GM18951 (cell line): ENCODE results near the gene SMIM26.

Experiments
- POLR2A ChIP-seq: IDR thresholded peaks from 4 replicates; pipeline ENCODE4 v1.6.1; 2011; ENCODE audit warnings: mild to moderate bottlenecking; ENCODE audit not compliant: insufficient read length, insufficient read depth; ENCODE audit errors: extremely low read depth
- in situ Hi-C: fragments of 300-500 bp; cut with MboI; formaldehyde crosslinking; loops from one replicate; pipeline ENCODE4 v1.12.0; 2022; ENCODE audit warnings: low sequenced_read_pairs, mixed read lengths, inconsistent platforms; ENCODE audit not compliant: unreplicated experiment

SMIM26 gene

DNA sequence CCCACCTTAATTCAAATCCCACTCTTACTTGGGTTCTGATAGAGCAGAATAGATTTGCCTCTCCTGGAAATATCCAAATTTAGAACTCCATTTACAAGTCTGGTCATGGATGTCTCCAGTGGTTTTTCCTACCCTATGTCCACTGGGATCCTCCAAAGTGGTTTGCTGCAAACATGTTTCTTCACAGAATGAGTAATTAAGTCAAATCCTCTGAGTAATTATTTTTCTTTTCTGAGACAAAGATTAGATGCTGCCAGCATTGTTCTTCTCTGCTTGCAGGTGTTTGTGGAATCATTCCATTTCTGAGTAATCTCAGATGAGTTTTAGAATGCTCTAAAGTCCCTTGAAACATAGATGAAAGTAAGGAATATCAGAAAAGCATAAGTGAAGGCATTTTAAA is 42.5 kb downstream of the SMIM26 start:
- no peak for TF ChIP-seq POLR2A
- in situ Hi-C loops, result no loop called here

- TF ChIP-seq POLR2A, result no peak
- in situ Hi-C loops, result no loop called here
These were observed 44.3 kb downstream of the SMIM26 start for GRCh38 chr20:18611492-18611891.

DNA sequence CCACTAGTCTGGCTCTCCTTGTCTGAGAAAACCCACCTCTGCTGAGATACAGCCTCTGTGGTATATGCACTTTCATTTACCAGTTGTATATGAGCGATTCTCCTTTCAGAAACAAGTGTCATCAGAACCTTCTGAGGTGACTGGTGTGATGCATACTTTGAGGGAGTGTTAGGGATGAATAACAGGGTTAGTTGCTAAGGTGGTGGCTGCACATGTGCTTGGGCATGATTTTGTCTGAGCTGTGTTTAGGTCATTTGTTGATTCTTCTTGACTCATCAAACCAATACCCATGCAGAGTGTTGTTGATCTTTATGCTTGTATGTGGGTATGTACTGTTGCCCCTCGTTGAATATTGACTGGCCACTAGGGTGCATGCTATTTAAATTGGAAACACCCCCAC is 46.3 kb downstream of the SMIM26 start:
- no peak for TF ChIP-seq POLR2A
- in situ Hi-C loops, result no loop called here

- TF ChIP-seq POLR2A, result no peak
- in situ Hi-C loops, result no loop called here
These were observed 47.0 kb downstream of the SMIM26 start for GRCh38 chr20:18614244-18614643.

DNA sequence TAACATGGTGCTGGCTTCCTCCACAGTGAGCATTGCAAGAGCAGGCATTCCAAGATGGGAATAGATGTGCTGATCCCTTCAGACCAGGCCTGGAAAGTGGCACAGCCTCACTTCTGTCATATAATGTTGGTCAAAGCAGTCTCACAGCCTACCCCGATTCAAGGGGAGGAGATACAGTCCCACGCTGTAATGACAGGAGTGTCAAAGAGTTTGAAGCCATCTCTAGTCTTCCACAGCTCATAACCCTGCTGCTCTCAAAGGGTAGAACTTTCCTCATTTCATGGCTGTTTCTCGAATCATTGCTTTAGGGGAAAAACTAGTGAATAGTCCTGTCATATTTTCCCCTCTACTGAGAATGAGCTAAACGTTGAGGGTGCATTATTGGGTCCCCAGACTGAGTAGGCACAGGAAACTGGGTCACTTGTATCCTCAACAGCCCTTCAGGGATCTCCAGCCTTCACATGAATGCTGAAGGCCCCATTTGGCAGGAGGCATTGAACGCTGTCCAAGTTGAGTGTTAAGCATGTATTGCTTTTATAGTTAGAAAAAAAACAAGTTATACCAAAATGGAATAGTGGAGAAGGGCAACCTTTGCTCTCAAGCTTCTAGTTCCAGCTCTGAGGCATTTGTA is 47.9 kb downstream of the SMIM26 start:
- TF ChIP-seq POLR2A, result no peak
- in situ Hi-C loops, result no loop called here
